ENCODE data around the gene SLC30A1. TPM values are rescaled to one million over a fixed set of nuclear protein-coding genes. Genes with fewer than 3 reads are reported as not detected.
"Not testable (repeated sequence)": the region's sequence is repeated elsewhere in the genome, so short reads cannot be mapped to it uniquely, and the experiment has no call there.

Gene SLC30A1
- total RNA-seq, result 10 to 100 TPM; 10.5 to 13.1 TPM

GRCh38 chr1:211578640-211579439, at the start of gene SLC30A1:
SLC30A1 (minus strand) TSS chr1:211579161; CDS start chr1:211578612, 549 bp downstream.
- peak within 1 kb of the TSS; percentile 83 to 96 for H3K4me3 ChIP-seq
- peaks cover 0 to 50% of the 10 kb centered on the region in 2 donors for H3K4me1 ChIP-seq
- peaks cover 6% of the 10 kb centered on the region for H3K36me3 ChIP-seq
- no peaks in the 10 kb centered on the region for H3K9me3 ChIP-seq
- no peak for TF ChIP-seq CTCF (IDR thresholded peaks at IDR 0.05)
- H3K27ac ChIP-seq, result peak within 1 kb of the TSS; percentile 93 to 99
- H3K27me3 ChIP-seq, result no peaks in the 10 kb centered on the region
- DNase-seq (ENCODE audit: low spot score), result peak; percentile 100

GRCh38 chr1:211628417-211628816, 49.5 kb upstream of the SLC30A1 start:
- Histone ChIP-seq H3K27ac (no peak overlapping the region), H3K4me3 (no peak overlapping the region), H3K9me3 (no peaks in the 10 kb centered on the region), H3K4me1 (peaks cover 0 to 36% of the 10 kb centered on the region in 2 donors), H3K36me3 (no peaks in the 10 kb centered on the region), H3K27me3 (no peaks in the 10 kb centered on the region)
- DNase-seq (ENCODE audit: low spot score), result no peak
- TF ChIP-seq CTCF (IDR thresholded peaks at IDR 0.05), result no peak

GRCh38 chr1:211627259-211627658, 48.3 kb upstream of the SLC30A1 start:
- H3K4me1 ChIP-seq, result peaks cover 0 to 24% of the 10 kb centered on the region in 2 donors
- H3K4me3 ChIP-seq, result no peak overlapping the region
- H3K27ac ChIP-seq, result no peak overlapping the region
- TF ChIP-seq CTCF (IDR thresholded peaks at IDR 0.05), result no peak
- H3K36me3 ChIP-seq, result no peaks in the 10 kb centered on the region
- no peak for DNase-seq (ENCODE audit: low spot score)
- no peaks in the 10 kb centered on the region for H3K9me3 ChIP-seq
- H3K27me3 ChIP-seq, result no peaks in the 10 kb centered on the region

- not testable (repeated sequence) for H3K27me3 ChIP-seq; H3K36me3 ChIP-seq; H3K27ac ChIP-seq; H3K9me3 ChIP-seq; DNase-seq (ENCODE audit: low spot score); H3K4me3 ChIP-seq
- H3K4me1 ChIP-seq, result peaks cover 0 to 16% of the 10 kb centered on the region in 2 donors
These were observed 46.9 kb upstream of the SLC30A1 start for GRCh38 chr1:211625866-211626265.

GRCh38 chr1:211625040-211625439, 46.1 kb upstream of the SLC30A1 start:
- Histone ChIP-seq H3K4me3 (no peak overlapping the region), H3K36me3 (no peaks in the 10 kb centered on the region), H3K9me3 (no peaks in the 10 kb centered on the region), H3K27me3 (no peaks in the 10 kb centered on the region), H3K27ac (no peak overlapping the region), H3K4me1 (peaks cover 0 to 8% of the 10 kb centered on the region in 2 donors)
- peak in 1 of 2 donors; percentile 54 for TF ChIP-seq CTCF (IDR thresholded peaks at IDR 0.05)
- DNase-seq (ENCODE audit: low spot score), result no peak

- no peak for TF ChIP-seq CTCF (IDR thresholded peaks at IDR 0.05)
- Histone ChIP-seq H3K9me3 (no peaks in the 10 kb centered on the region), H3K27ac (no peak overlapping the region), H3K4me1 (peaks cover 0 to 5% of the 10 kb centered on the region in 2 donors), H3K36me3 (no peaks in the 10 kb centered on the region), H3K4me3 (no peak overlapping the region), H3K27me3 (no peaks in the 10 kb centered on the region)
- DNase-seq (ENCODE audit: low spot score), result no peak
These were observed 44.6 kb upstream of the SLC30A1 start for GRCh38 chr1:211623515-211623914.
